IMR-90 (cell line): Measurements from ENCODE around the gene PI4K2B.
"Not testable (repeated sequence)": the region's sequence is repeated elsewhere in the genome, so short reads cannot be mapped to it uniquely, and the experiment has no call there.

Source experiments
- CEBPB ChIP-seq: IDR thresholded peaks from 2 replicates; pipeline ENCODE4 v1.6.1; 2012; ENCODE audit warnings: low read depth, low read length, improper control_type of control experiment
- FOS ChIP-seq: fragments of 150-350 bp; IDR thresholded peaks from 2 replicates; pipeline ENCODE4 v1.6.1; 2016; ENCODE audit warnings: low read depth, low read length
- POLR2A ChIP-seq: IDR thresholded peaks from 2 replicates; pipeline ENCODE4 v1.6.1; 2012; ENCODE audit warnings: mild to moderate bottlenecking, low read depth, low read length
- RAD21 ChIP-seq: IDR thresholded peaks from 2 replicates; pipeline ENCODE4 v1.6.1; 2012; ENCODE audit warnings: low read length, improper control_type of control experiment
- RFX5 ChIP-seq: IDR thresholded peaks from 2 replicates; pipeline ENCODE4 v1.8.0; 2012; ENCODE audit warnings: low read depth, mild to moderate bottlenecking, low read length, moderate library complexity
- SMC3 ChIP-seq: fragments of 150-350 bp; IDR thresholded peaks from 2 replicates; pipeline ENCODE4 v1.6.1; 2016; ENCODE audit warnings: low read depth, mild to moderate bottlenecking, antibody characterized with exemption, low read length, moderate library complexity
- TF ChIP-seq, protein P1 (sequence below): conservative IDR thresholded peaks from 2 replicates; pipeline ENCODE4 v1.5.1; 2012; ENCODE audit warnings: mild to moderate bottlenecking, low read depth, low read length, improper control_type of control experiment
- TF ChIP-seq, protein P2 (sequence below): fragments of 150-350 bp; IDR thresholded peaks from 2 replicates; pipeline ENCODE4 v1.6.1; 2016; ENCODE audit warnings: low read depth, mild to moderate bottlenecking, low read length, moderate library complexity, borderline replicate concordance

DNA sequence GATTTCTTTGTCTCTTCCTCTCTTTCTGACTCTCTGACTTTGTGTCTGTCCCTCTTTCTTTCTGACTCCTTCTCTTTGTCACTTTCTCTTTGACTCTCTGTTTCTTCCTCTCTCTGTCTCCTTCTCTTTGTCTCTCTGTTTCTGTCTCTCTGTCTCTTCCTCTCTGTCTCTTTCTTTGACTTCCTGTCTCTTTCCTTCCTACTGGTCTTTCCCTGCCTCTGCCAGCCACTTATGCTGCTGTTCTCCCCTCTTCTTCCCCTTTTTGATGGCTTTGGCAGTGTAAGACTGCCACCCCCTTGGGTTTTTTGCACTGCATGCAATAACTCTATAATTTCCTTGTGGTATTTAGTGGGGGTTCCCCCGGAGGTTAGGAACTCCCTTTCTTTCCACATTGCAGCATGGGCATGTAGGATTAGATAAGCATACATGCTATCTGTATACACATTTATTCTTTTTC lies 6.9 kb downstream of the PI4K2B start:
- TF ChIP-seq CEBPB, SMC3, RAD21, POLR2A, RFX5, FOS: not testable (repeated sequence)
- TF ChIP-seq, protein P1, sequence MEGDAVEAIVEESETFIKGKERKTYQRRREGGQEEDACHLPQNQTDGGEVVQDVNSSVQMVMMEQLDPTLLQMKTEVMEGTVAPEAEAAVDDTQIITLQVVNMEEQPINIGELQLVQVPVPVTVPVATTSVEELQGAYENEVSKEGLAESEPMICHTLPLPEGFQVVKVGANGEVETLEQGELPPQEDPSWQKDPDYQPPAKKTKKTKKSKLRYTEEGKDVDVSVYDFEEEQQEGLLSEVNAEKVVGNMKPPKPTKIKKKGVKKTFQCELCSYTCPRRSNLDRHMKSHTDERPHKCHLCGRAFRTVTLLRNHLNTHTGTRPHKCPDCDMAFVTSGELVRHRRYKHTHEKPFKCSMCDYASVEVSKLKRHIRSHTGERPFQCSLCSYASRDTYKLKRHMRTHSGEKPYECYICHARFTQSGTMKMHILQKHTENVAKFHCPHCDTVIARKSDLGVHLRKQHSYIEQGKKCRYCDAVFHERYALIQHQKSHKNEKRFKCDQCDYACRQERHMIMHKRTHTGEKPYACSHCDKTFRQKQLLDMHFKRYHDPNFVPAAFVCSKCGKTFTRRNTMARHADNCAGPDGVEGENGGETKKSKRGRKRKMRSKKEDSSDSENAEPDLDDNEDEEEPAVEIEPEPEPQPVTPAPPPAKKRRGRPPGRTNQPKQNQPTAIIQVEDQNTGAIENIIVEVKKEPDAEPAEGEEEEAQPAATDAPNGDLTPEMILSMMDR: not testable (repeated sequence)
- TF ChIP-seq, protein P2, sequence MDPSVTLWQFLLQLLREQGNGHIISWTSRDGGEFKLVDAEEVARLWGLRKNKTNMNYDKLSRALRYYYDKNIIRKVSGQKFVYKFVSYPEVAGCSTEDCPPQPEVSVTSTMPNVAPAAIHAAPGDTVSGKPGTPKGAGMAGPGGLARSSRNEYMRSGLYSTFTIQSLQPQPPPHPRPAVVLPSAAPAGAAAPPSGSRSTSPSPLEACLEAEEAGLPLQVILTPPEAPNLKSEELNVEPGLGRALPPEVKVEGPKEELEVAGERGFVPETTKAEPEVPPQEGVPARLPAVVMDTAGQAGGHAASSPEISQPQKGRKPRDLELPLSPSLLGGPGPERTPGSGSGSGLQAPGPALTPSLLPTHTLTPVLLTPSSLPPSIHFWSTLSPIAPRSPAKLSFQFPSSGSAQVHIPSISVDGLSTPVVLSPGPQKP: not testable (repeated sequence)
